ENCODE results near the gene KIT. TPM values are rescaled to one million over a fixed set of nuclear protein-coding genes. Genes with fewer than 3 reads are reported as not detected.

The KIT gene
- total RNA-seq, 6 donors from 2014 or later: 2.8 to 38.7 (median 12.7) TPM

- ATAC-seq (ENCODE audit: low FRiP score in 2 of 2) (peak in 1 of 2 donors; percentile 28), DNase-seq (no peak)
- TF ChIP-seq EP300 (IDR thresholded peaks at IDR 0.05): no peak
- Histone ChIP-seq H3K9me3 (no peaks in the 10 kb centered on the region), H3K4me3 (no peak overlapping the region), H3K27ac (no peak overlapping the region), H3K36me3 (no peaks in the 10 kb centered on the region), H3K27me3 (peaks cover 0 to 6% (median 2%) of the 10 kb centered on the region in 4 donors), H3K4me1 (peaks cover 15 to 21% (median 18%) of the 10 kb centered on the region in 4 donors)
- WGBS, 2 donors: 42 to 58% methylated on average over 6 of the region's 6 CpGs
Measured at GRCh38 chr4:54662901-54663585, 5.3 kb downstream of the KIT start.

GRCh38 chr4:54664400-54664799 is 6.6 kb downstream of the KIT start:
- Histone ChIP-seq H3K27ac (no peak overlapping the region), H3K4me3 (no peak overlapping the region)
- TF ChIP-seq CTCF (IDR thresholded peaks at IDR 0.05) (no peak), POLR2A (IDR thresholded peaks at IDR 0.05) (no peak), POLR2AphosphoS5 (IDR thresholded peaks at IDR 0.05) (no peak), EP300 (IDR thresholded peaks at IDR 0.05) (no peak)

GRCh38 chr4:54668014-54668611 is 10.4 kb downstream of the KIT start:
- H3K27ac ChIP-seq: no peak overlapping the region
- ATAC-seq (ENCODE audit: low FRiP score in 2 of 2): no peak
- 24 to 29% methylated on average over 6 of the region's 6 CpGs for WGBS, 2 donors
- no peaks in the 10 kb centered on the region for H3K36me3 ChIP-seq
- no peaks in the 10 kb centered on the region for H3K4me1 ChIP-seq
- no peak for TF ChIP-seq CTCF (IDR thresholded peaks at IDR 0.05)
- no peak for TF ChIP-seq POLR2AphosphoS5 (IDR thresholded peaks at IDR 0.05)
- no peak for TF ChIP-seq EP300 (IDR thresholded peaks at IDR 0.05)
- TF ChIP-seq POLR2A (IDR thresholded peaks at IDR 0.05): no peak
- no peak overlapping the region for H3K4me3 ChIP-seq
- no peaks in the 10 kb centered on the region for H3K9me3 ChIP-seq
- DNase-seq: no peak
- no peaks in the 10 kb centered on the region for H3K27me3 ChIP-seq

More at GRCh38 chr4:54664400-54664799, 6.6 kb downstream of the KIT start:
- WGBS, 2 donors: 83 to 97% methylated on average over 6 of the region's 6 CpGs
- DNase-seq (no peak), ATAC-seq (ENCODE audit: low FRiP score in 2 of 2) (no peak)
- Histone ChIP-seq H3K9me3 (no peaks in the 10 kb centered on the region), H3K36me3 (no peaks in the 10 kb centered on the region), H3K27me3 (peaks cover 0 to 3% (median 0%) of the 10 kb centered on the region in 4 donors), H3K4me1 (peaks cover 2 to 7% (median 6%) of the 10 kb centered on the region in 4 donors)

GRCh38 chr4:54669831-54670230 is 12.1 kb downstream of the KIT start:
- TF ChIP-seq POLR2A (IDR thresholded peaks at IDR 0.05): no peak
- Histone ChIP-seq H3K36me3 (no peaks in the 10 kb centered on the region), H3K4me3 (no peak overlapping the region), H3K27me3 (no peaks in the 10 kb centered on the region), H3K9me3 (no peaks in the 10 kb centered on the region), H3K27ac (no peak overlapping the region), H3K4me1 (no peaks in the 10 kb centered on the region)
- ATAC-seq (ENCODE audit: low FRiP score in 2 of 2) (no peak), DNase-seq (no peak)
- WGBS, 2 donors: 100% methylated on average over 1 of the region's 1 CpG

GRCh38 chr4:54675721-54676461 is 18.1 kb downstream of the KIT start:
- Histone ChIP-seq H3K4me3 (no peak overlapping the region), H3K27me3 (no peaks in the 10 kb centered on the region), H3K36me3 (no peaks in the 10 kb centered on the region), H3K9me3 (no peaks in the 10 kb centered on the region), H3K27ac (no peak overlapping the region), H3K4me1 (no peaks in the 10 kb centered on the region)
- TF ChIP-seq CTCF (IDR thresholded peaks at IDR 0.05): no peak
- TF ChIP-seq POLR2A (IDR thresholded peaks at IDR 0.05): no peak
- DNase-seq (no peak), ATAC-seq (ENCODE audit: low FRiP score in 2 of 2) (no peak)
- 76 to 80% methylated on average over 12 of the region's 12 CpGs for WGBS, 2 donors
